ENCODE results near the gene PRDM8. TPM values are rescaled to one million over a fixed set of nuclear protein-coding genes. Genes with fewer than 3 reads are reported as not detected.
"Not testable (repeated sequence)": the region's sequence is repeated elsewhere in the genome, so short reads cannot be mapped to it uniquely, and the experiment has no call there.

The PRDM8 gene
- total RNA-seq: 1.0 TPM
- long read RNA-seq: 0 reads

- intact Hi-C loops (cut with micrococcal nuclease): no loop called here
- DNase-seq (no peak), ATAC-seq (peak; percentile 28)
These were observed at the start of gene PRDM8 for GRCh38 chr4:80196922-80197573. PRDM8 (plus strand) TSS chr4:80197503; CDS start chr4:80200081, 2,578 bp downstream.

GRCh38 chr4:80150387-80151180, 46.7 kb upstream of the PRDM8 start:
- intact Hi-C loops (cut with micrococcal nuclease): no loop called here
- DNase-seq (no peak), ATAC-seq (no peak)

GRCh38 chr4:80151981-80152380, 45.3 kb upstream of the PRDM8 start:
- DNase-seq (no peak), ATAC-seq (no peak)
- intact Hi-C loops (cut with micrococcal nuclease): no loop called here

GRCh38 chr4:80153874-80154544, 43.3 kb upstream of the PRDM8 start:
- ATAC-seq (no peak), DNase-seq (no peak)
- intact Hi-C loops (cut with micrococcal nuclease): no loop called here

- DNase-seq (no peak), ATAC-seq (no peak)
- intact Hi-C loops (cut with micrococcal nuclease): no loop called here
These were observed 42.8 kb upstream of the PRDM8 start for GRCh38 chr4:80154545-80154933.

- ATAC-seq (no peak), DNase-seq (no peak)
- intact Hi-C loops (cut with micrococcal nuclease): no loop called here
These were observed 41.9 kb upstream of the PRDM8 start for GRCh38 chr4:80155316-80155982.

- intact Hi-C loops (cut with micrococcal nuclease): no loop called here
- ATAC-seq (no peak), DNase-seq (no peak)
These were observed 40.9 kb upstream of the PRDM8 start for GRCh38 chr4:80156410-80156809.

GRCh38 chr4:80161413-80162058, 35.8 kb upstream of the PRDM8 start:
- no peak for ATAC-seq

GRCh38 chr4:80162418-80162817, 34.9 kb upstream of the PRDM8 start:
- intact Hi-C loops (cut with micrococcal nuclease): no loop called here
- DNase-seq (no peak), ATAC-seq (no peak)

More at GRCh38 chr4:80161413-80162058, 35.8 kb upstream of the PRDM8 start:
- intact Hi-C loops (cut with micrococcal nuclease): no loop called here
- DNase-seq: no peak

- intact Hi-C loops (cut with micrococcal nuclease): no loop called here
- ATAC-seq (no peak), DNase-seq (no peak)
These were observed 31.4 kb upstream of the PRDM8 start for GRCh38 chr4:80165855-80166254.

- DNase-seq (no peak), ATAC-seq (no peak)
- intact Hi-C loops (cut with micrococcal nuclease): no loop called here
These were observed 26.1 kb upstream of the PRDM8 start for GRCh38 chr4:80171251-80171650.

GRCh38 chr4:80171656-80172055, 25.6 kb upstream of the PRDM8 start:
- intact Hi-C loops (cut with micrococcal nuclease): no loop called here
- DNase-seq: no peak
- no peak for ATAC-seq

GRCh38 chr4:80172203-80172602, 25.1 kb upstream of the PRDM8 start:
- intact Hi-C loops (cut with micrococcal nuclease): no loop called here
- ATAC-seq (no peak), DNase-seq (no peak)

- ATAC-seq (no peak), DNase-seq (no peak)
- intact Hi-C loops (cut with micrococcal nuclease): no loop called here
These were observed 23.9 kb upstream of the PRDM8 start for GRCh38 chr4:80173401-80173800.

GRCh38 chr4:80173841-80174240, 23.5 kb upstream of the PRDM8 start:
- no peak for DNase-seq
- intact Hi-C loops (cut with micrococcal nuclease): no loop called here
- ATAC-seq: no peak

- DNase-seq; intact Hi-C loops (cut with micrococcal nuclease); ATAC-seq: not testable (repeated sequence)
These were observed 19.5 kb upstream of the PRDM8 start for GRCh38 chr4:80177793-80178192.

GRCh38 chr4:80178964-80179363, 18.3 kb upstream of the PRDM8 start:
- DNase-seq: no peak
- intact Hi-C loops (cut with micrococcal nuclease): no loop called here
- no peak for ATAC-seq

- intact Hi-C loops (cut with micrococcal nuclease): loop anchor here (5.0 kb wide), 1 partner anchor 38 kb away; no protein-coding TSS in a partner anchor
- DNase-seq: no peak
- no peak for ATAC-seq
These were observed 17.6 kb upstream of the PRDM8 start for GRCh38 chr4:80179637-80180161.

- no peak for DNase-seq
- intact Hi-C loops (cut with micrococcal nuclease): loop anchor here (5.0 kb wide), 1 partner anchor 37 kb away; no protein-coding TSS in a partner anchor
- no peak for ATAC-seq
These were observed 16.6 kb upstream of the PRDM8 start for GRCh38 chr4:80180743-80181142.

Measured in left ventricle myocardium superior (tissue), 1 donor.